HG03025 (cell line): ENCODE results near the gene PPOX.

Source experiments
- ATAC-seq: cut with Tn5 transposase; IDR thresholded peaks from one replicate; pipeline ENCODE4 v1.9.1; 2021; ENCODE audit warnings: mild to moderate bottlenecking, moderate library complexity; ENCODE audit not compliant: unreplicated experiment, low FRiP score

Gene PPOX

DNA sequence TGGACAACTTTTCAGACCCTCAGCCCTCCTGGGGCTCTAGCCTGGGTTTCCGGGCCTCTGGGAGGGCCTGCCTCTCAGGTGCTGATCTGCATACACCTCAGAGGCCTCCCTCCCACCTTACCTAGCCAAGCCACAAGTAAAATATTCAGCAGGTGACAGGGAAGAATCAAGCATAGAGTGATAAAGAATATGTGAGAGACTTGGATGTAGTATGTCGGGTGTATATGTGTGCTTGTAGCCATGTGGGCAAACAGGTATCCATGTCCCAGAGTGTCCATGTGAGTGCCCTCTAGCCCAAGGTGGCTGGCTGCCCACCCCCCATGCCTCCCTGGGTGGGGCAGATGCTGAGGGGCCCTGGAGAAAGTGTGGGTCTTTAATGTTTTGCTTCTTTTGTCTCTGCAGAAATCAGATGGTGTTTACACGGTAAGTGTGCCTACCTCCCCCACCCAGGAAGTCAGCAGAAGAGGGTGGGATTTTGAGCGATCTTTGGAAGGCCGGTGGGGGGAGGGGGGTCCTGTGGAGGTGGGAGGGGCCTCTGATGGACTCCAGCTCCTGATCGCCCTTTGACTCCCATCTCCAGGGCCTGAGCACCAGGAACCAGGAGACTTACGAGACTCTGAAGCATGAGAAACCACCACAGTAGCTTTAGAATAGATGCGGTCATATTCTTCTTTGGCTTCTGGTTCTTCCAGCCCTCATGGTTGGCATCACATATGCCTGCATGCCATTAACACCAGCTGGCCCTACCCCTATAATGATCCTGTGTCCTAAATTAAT, 52.3 kb downstream of the PPOX start:
- no peak for ATAC-seq

- no peak for ATAC-seq
Measured at GRCh38 chr1:161219078-161219892, 53.1 kb downstream of the PPOX start.

DNA sequence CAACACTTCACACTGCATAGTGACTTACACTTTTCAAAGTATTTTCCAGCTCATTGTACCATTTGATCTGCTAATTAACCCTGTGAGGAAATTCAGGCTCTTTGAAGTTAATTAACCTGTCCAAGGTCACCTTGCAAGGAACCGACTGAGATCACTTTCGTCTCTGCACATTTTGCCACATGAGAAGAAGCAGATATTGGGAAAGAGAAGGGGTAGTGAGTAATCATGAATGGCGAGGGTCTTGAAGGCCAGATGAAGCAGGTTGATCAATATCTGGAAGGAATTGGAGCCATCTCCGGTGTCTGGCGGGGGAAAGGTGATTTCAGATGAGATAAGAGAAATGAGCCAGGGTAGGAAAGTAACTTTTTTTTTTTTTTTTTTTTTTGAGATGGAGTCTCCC, 53.8 kb downstream of the PPOX start:
- no peak for ATAC-seq
